Skeletal muscle tissue (tissue), 4 donors: ENCODE results near the gene ABTB1. TPM values are rescaled to one million over a fixed set of nuclear protein-coding genes. Genes with fewer than 3 reads are reported as not detected.
A peak's percentile ranks its signal among the peaks of the same experiment; 100 is the strongest.
"Not testable (repeated sequence)": the region's sequence is repeated elsewhere in the genome, so short reads cannot be mapped to it uniquely, and the experiment has no call there.

Experiments
- H3K27ac ChIP-seq: one replicate; pipeline ENCODE4 v1.7.0; 2013; ENCODE audit warnings: mild to moderate bottlenecking, low read depth, low read length, inconsistent platforms
- H3K27me3 ChIP-seq, 3 donors: one replicate each; pipeline ENCODE4 v1.7.0; 2013; ENCODE audit warnings: low read length in 3 of 3; ENCODE audit not compliant: control insufficient read depth in 3 of 3, insufficient read depth in 3 of 3
- H3K36me3 ChIP-seq, 3 donors: one replicate each; pipeline ENCODE4 v1.7.0; 2013; ENCODE audit warnings: low read length in 3 of 3; ENCODE audit not compliant: control insufficient read depth in 3 of 3, insufficient read depth in 3 of 3
- H3K4me1 ChIP-seq, 3 donors: one replicate each; pipeline ENCODE4 v1.7.0; 2013; ENCODE audit warnings: low read length in 3 of 3, mild to moderate bottlenecking in 3 of 3; ENCODE audit not compliant: control insufficient read depth in 3 of 3, insufficient read depth in 3 of 3
- H3K4me3 ChIP-seq, 3 donors: one replicate each; pipeline ENCODE4 v1.7.0; 2013; ENCODE audit warnings: low read length in 3 of 3
- H3K9ac ChIP-seq, 3 donors: one replicate each; pipeline ENCODE4 v1.7.0; 2013; ENCODE audit warnings: low read length in 3 of 3, mild to moderate bottlenecking in 3 of 3, moderate library complexity in 2 of 3, low read depth in 1 of 3
- H3K9me3 ChIP-seq, 3 donors: one replicate each; pipeline ENCODE4 v1.7.0; 2013; ENCODE audit warnings: low read length in 3 of 3; ENCODE audit not compliant: control insufficient read depth in 3 of 3
- total RNA-seq: library from RNA; depleted of rRNA; stranded (reverse); fragments of >200 nt; gene quantifications from one replicate; pipeline ENCODE4 v1.2.3, GENCODE V29; 2014
- donor health status: Osteomylitis.

Gene ABTB1
- total RNA-seq, 1 donor from 2014 or later: 6.3 TPM

DNA sequence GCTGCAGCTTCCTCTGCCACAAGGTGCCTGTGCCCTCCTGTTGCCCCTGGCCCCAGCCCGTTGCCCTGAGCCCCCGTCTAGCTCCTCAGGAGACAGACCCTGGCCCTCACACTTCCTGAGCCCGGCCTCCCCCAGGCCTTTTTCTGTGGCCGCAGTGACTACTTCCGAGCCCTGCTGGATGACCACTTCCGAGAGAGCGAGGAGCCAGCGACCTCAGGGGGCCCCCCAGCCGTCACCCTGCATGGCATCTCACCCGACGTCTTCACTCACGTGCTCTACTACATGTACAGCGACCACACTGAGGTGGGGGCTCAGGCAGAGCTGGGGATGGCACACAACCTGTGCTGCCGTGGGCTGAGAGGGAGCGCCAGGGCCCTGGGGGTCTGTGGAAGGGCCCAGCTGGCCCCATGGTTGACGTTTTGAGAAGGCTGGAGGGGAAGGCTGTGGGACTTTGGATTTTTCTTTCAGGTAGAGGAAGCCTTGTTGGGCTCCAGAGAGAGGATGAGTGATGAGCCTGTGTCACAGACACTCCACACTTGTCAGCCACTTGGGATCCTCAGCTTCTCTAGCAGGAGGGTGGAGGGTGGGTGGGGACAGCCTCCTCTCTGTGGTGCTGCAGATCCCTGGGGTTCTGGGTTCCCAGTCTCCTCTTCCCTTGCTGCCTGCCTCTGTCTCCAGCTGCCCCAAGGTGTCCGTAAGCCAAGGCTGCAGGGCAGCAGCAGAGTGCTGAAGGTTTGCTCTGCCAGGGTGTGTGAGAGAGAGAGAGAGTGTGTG lies 5.0 kb downstream of the ABTB1 start:
- Histone ChIP-seq H3K27me3 (no peaks in the 10 kb centered on the region), H3K9ac (no peak overlapping the region), H3K4me1 (peaks cover 13 to 45% (median 32%) of the 10 kb centered on the region in 3 donors), H3K36me3 (peaks cover 27 to 44% (median 43%) of the 10 kb centered on the region in 3 donors), H3K9me3 (no peaks in the 10 kb centered on the region), H3K4me3 (no peak overlapping the region), H3K27ac (no peak overlapping the region)

DNA sequence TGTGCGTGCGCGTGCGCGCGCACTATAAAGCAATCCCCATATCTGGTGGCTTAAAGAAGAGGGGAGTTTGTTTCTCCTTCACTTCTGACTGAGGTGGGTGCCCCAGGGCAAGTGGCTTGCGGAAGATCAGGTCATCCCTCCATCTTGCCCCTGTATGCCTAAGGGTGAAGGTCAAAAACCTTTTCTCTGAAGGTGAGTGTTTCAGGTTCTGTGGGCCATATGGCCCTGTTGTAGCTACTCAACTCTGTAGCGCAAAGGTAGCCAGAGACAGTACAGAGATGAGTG lies 5.5 kb downstream of the ABTB1 start:
- Histone ChIP-seq H3K4me3 (no peak overlapping the region), H3K9ac (no peak overlapping the region), H3K27ac (peak overlapping the region; percentile 18), H3K9me3 (no peaks in the 10 kb centered on the region), H3K4me1 (peaks cover 13 to 44% (median 32%) of the 10 kb centered on the region in 3 donors), H3K27me3 (no peaks in the 10 kb centered on the region), H3K36me3 (peaks cover 27 to 44% (median 43%) of the 10 kb centered on the region in 3 donors)

DNA sequence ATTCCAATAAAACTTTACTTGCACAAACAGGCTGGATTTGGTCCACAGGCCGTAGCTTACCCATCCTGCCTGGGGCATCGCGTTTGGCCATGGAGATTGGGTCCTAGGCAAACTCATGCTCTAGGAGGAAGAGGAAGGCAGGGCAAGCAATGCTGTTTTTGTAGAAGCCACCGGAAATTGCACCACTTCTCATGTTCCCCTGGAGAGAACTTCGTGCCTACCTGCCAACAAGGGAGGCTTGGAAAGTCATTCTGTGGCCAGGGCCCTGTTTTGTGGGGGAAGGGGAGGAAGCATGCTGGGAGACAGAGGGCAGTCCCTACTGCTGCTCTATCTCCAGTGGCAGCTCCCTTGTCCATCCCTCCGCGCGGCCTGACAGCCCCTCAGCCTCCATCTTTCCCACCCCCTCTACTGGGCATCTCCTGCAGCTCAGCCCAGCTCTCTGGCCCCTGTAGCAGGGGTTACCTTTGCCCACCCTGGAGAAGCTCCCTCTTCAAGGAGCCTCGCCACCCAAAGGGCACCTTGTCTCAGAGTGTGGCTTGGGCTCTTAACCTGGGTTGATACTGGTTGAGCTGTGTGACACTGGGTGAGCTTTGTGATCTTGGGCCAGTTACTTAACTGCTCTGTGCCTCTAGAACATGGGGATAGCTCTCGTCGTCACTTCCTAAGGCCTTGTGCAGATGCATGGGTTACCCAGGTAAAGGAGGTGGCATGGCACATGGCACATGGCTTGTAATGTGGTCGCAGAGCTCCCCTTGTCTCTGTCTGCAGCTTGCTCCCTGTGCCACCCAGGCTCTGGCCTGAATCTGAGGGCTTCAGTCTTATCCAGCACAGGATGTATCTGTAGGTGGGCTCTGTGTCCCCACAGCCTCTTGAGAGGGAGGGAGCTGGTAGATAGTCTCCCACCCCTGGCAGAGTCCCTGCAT lies 6.1 kb downstream of the ABTB1 start:
- no peaks in the 10 kb centered on the region for H3K9me3 ChIP-seq
- peak overlapping the region in 1 of 3 donors; percentile 40 for H3K9ac ChIP-seq
- H3K27ac ChIP-seq: peak overlapping the region; percentile 18
- H3K4me1 ChIP-seq: peaks cover 8 to 38% (median 26%) of the 10 kb centered on the region in 3 donors
- no peak overlapping the region for H3K4me3 ChIP-seq
- H3K27me3 ChIP-seq: no peaks in the 10 kb centered on the region
- H3K36me3 ChIP-seq: peaks cover 27 to 44% (median 43%) of the 10 kb centered on the region in 3 donors

- Histone ChIP-seq H3K36me3 (peaks cover 26 to 44% (median 43%) of the 10 kb centered on the region in 3 donors), H3K4me1 (peaks cover 5 to 30% (median 22%) of the 10 kb centered on the region in 3 donors), H3K27ac (no peak overlapping the region)
Measured at GRCh38 chr3:127679534-127680145, 6.9 kb downstream of the ABTB1 start.

DNA sequence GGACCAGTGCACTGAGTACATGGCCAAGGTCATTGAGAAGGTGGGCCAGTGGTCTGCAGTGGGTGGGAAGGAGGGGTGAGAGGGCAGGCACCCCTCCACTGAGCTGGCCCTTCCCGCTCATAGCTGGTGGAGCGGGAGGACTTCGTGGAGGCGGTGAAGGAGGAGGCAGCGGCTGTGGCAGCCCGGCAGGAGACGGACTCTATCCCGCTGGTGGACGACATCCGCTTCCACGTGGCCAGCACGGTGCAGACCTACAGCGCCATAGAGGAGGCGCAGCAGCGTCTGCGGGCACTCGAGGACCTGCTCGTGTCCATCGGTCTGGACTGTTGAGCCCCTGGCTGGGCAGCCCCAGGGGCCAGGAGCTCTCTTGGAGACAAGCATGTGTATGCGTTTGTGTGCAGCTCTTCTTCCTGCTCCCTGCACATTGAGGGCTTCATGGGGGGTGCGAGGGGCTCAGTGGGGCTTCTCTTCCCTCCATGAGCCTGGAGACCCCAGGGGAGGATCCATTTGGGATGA lies 7.5 kb downstream of the ABTB1 start:
- Histone ChIP-seq H3K9me3 (no peaks in the 10 kb centered on the region), H3K4me3 (no peak overlapping the region), H3K9ac (no peak overlapping the region), H3K27me3 (no peaks in the 10 kb centered on the region), H3K27ac (no peak overlapping the region), H3K36me3 (peaks cover 23 to 41% (median 40%) of the 10 kb centered on the region in 3 donors), H3K4me1 (peaks cover 5 to 27% (median 20%) of the 10 kb centered on the region in 3 donors)

More at GRCh38 chr3:127679534-127680145, 6.9 kb downstream of the ABTB1 start:
- no peaks in the 10 kb centered on the region for H3K9me3 ChIP-seq
- no peaks in the 10 kb centered on the region for H3K27me3 ChIP-seq
- H3K9ac ChIP-seq: no peak overlapping the region
- no peak overlapping the region for H3K4me3 ChIP-seq

- Histone ChIP-seq H3K27ac (no peak overlapping the region), H3K4me3 (no peak overlapping the region), H3K36me3 (peaks cover 23 to 38% (median 35%) of the 10 kb centered on the region in 3 donors), H3K9me3 (no peaks in the 10 kb centered on the region), H3K9ac (no peak overlapping the region), H3K27me3 (no peaks in the 10 kb centered on the region), H3K4me1 (peaks cover 5 to 22% (median 16%) of the 10 kb centered on the region in 3 donors)
Measured at GRCh38 chr3:127680798-127681221, 8.1 kb downstream of the ABTB1 start.

DNA sequence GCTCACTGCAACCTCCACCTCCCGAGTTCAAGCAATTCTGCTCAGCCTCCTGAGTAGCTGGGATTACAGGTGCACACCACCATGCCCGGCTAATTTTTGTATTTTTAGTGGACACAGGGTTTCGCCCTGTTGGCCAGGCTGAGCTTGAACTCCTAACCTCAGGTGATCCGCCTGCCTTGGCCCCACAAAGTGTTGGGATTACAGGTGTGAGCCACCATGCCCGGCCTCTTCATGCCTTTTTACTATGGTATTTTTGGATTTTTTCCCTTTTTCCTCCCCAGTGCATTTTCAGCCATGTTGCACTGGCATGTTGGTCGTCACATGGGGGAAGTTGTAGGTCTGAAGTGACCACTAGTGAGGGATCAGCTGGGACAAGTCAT lies 9.4 kb downstream of the ABTB1 start:
- Histone ChIP-seq H3K4me1 (peaks cover 5 to 14% (median 11%) of the 10 kb centered on the region in 3 donors), H3K36me3 (peaks cover 12 to 27% (median 22%) of the 10 kb centered on the region in 3 donors)
- not testable (repeated sequence) for H3K9ac ChIP-seq, H3K4me3 ChIP-seq, H3K27me3 ChIP-seq, H3K9me3 ChIP-seq, H3K27ac ChIP-seq

GRCh38 chr3:127682561-127682960 lies 9.8 kb downstream of the ABTB1 start:
- H3K9me3 ChIP-seq: no peaks in the 10 kb centered on the region
- H3K27me3 ChIP-seq: no peaks in the 10 kb centered on the region
- H3K4me3 ChIP-seq: no peak overlapping the region
- no peak overlapping the region for H3K27ac ChIP-seq
- no peak overlapping the region for H3K9ac ChIP-seq
- peaks cover 9 to 23% (median 19%) of the 10 kb centered on the region in 3 donors for H3K36me3 ChIP-seq
- H3K4me1 ChIP-seq: peaks cover 5 to 16% (median 11%) of the 10 kb centered on the region in 3 donors

- Histone ChIP-seq H3K36me3 (peaks cover 0 to 7% (median 4%) of the 10 kb centered on the region in 3 donors), H3K4me3 (no peak overlapping the region), H3K27me3 (no peaks in the 10 kb centered on the region), H3K9ac (no peak overlapping the region), H3K27ac (no peak overlapping the region), H3K9me3 (no peaks in the 10 kb centered on the region), H3K4me1 (peaks cover 21 to 27% (median 24%) of the 10 kb centered on the region in 3 donors)
Measured at GRCh38 chr3:127684871-127685707, 12.3 kb downstream of the ABTB1 start.
